ENCODE data around the gene AKAP12. TPM values are rescaled to one million over a fixed set of nuclear protein-coding genes. Genes with fewer than 3 reads are reported as not detected.

Gene AKAP12
- polyA plus RNA-seq, 2 of the 4 experiments (the other 2 are of a cell fraction): 32.1 to 192 TPM

- no peak overlapping the region for H3K4me3 ChIP-seq
- TF ChIP-seq ELK1 (IDR thresholded peaks at IDR 0.05; ENCODE audit: low read depth, low read length) (no peak), CHD2 (IDR thresholded peaks at IDR 0.05; ENCODE audit: low read length, partially characterized antibody) (no peak), ATOH8 (CRISPR knock-in tag; IDR thresholded peaks at IDR 0.05; ENCODE audit: low read depth) (no peak), BCL3 (IDR thresholded peaks at IDR 0.05) (no peak)
- H3K4me2 ChIP-seq: no peak overlapping the region
- DNase-seq (ENCODE audit: low read depth in 1 of 2, low spot score in 1 of 2) (no peak), FAIRE-seq (no peak), ATAC-seq (no peak; a peak in 1 of 6 replicates)
- peaks cover 6% of the 10 kb centered on the region; the same call in 2 of the 3 replicates for H3K4me1 ChIP-seq
- 91% methylated on average over 7 of the region's 7 CpGs for WGBS (ENCODE audit: missing lambda C conversion rate)
- H3K27ac ChIP-seq: no peak overlapping the region
- no peaks in the 10 kb centered on the region for H3K9me3 ChIP-seq
- CTCF ChIA-PET: interaction anchor here (2.0 kb wide), 1 partner anchor 337 kb away, joined by 6 read pairs; no protein-coding TSS in a partner anchor
- POLR2A ChIA-PET: no interaction called here
Measured at GRCh38 chr6:151351731-151352130, 112.0 kb downstream of the AKAP12 start.

- no peak for TF ChIP-seq NFE2L2 (conservative IDR thresholded peaks at IDR 0.05; ENCODE audit: low read length)
- TF ChIP-seq ZC3H11A (IDR thresholded peaks at IDR 0.05): no peak
- TF ChIP-seq CBX2 (IDR thresholded peaks at IDR 0.05; ENCODE audit: borderline replicate concordance, low read depth): no peak
- TF ChIP-seq JUN (IDR thresholded peaks at IDR 0.05): no peak
- TF ChIP-seq HDAC2 (IDR thresholded peaks at IDR 0.05): no peak
- FAIRE-seq (no peak), DNase-seq (ENCODE audit: low read depth in 1 of 2, low spot score in 1 of 2) (no peak), ATAC-seq (no peak)
- 87% methylated on average over 19 of the region's 19 CpGs for WGBS (ENCODE audit: missing lambda C conversion rate)
- CTCF ChIA-PET: interaction anchor here (0.7 to 1.3 kb wide), 3 partner anchors 9 to 18 kb away, joined by 3 to 4 read pairs (median 3); no protein-coding TSS in a partner anchor
- Histone ChIP-seq H3K4me2 (no peak overlapping the region), H3K4me3 (no peak overlapping the region), H3K4me1 (peaks cover 12% of the 10 kb centered on the region; the same call in 2 of the 3 replicates), H3K27ac (no peak overlapping the region), H3K9me3 (no peaks in the 10 kb centered on the region)
- POLR2A ChIA-PET: no interaction called here
Measured at GRCh38 chr6:151352410-151353396, 112.9 kb downstream of the AKAP12 start.

GRCh38 chr6:151353795-151354194, 114.0 kb downstream of the AKAP12 start:
- no peak overlapping the region for H3K4me2 ChIP-seq
- POLR2A ChIA-PET: interaction anchor here (0.6 kb wide), 1 partner anchor 21 kb away, joined by 3 read pairs; no protein-coding TSS in a partner anchor
- FAIRE-seq (no peak), DNase-seq (ENCODE audit: low read depth in 1 of 2, low spot score in 1 of 2) (no peak), ATAC-seq (no peak)
- TF ChIP-seq EP300 (IDR thresholded peaks at IDR 0.05): no peak
- TF ChIP-seq ZC3H11A (IDR thresholded peaks at IDR 0.05): no peak
- TF ChIP-seq FOSL2 (IDR thresholded peaks at IDR 0.05): no peak
- no peak for TF ChIP-seq FOSL2 (CRISPR knock-in tag; IDR thresholded peaks at IDR 0.05)
- no peak for TF ChIP-seq KDM1A (IDR thresholded peaks at IDR 0.05; ENCODE audit: low read depth)
- no peak for TF ChIP-seq SMC3 (IDR thresholded peaks at IDR 0.05)
- TF ChIP-seq ZFP36 (IDR thresholded peaks at IDR 0.05; ENCODE audit: borderline replicate concordance, partially characterized antibody): no peak
- no peak for TF ChIP-seq GATA3 (IDR thresholded peaks at IDR 0.05; ENCODE audit: borderline replicate concordance)
- H3K9me3 ChIP-seq: no peaks in the 10 kb centered on the region
- WGBS (ENCODE audit: missing lambda C conversion rate): 89% methylated on average over 10 of the region's 10 CpGs
- no peak overlapping the region for H3K4me3 ChIP-seq
- peaks cover 12% of the 10 kb centered on the region; the same call in 2 of the 3 replicates for H3K4me1 ChIP-seq
- CTCF ChIA-PET: interaction anchor here (1.3 to 1.9 kb wide), 2 partner anchors 18 to 19 kb away, joined by 3 to 6 read pairs; no protein-coding TSS in a partner anchor
- no peak overlapping the region for H3K27ac ChIP-seq
